Measurements from ENCODE around the gene HBEGF.

DNA sequence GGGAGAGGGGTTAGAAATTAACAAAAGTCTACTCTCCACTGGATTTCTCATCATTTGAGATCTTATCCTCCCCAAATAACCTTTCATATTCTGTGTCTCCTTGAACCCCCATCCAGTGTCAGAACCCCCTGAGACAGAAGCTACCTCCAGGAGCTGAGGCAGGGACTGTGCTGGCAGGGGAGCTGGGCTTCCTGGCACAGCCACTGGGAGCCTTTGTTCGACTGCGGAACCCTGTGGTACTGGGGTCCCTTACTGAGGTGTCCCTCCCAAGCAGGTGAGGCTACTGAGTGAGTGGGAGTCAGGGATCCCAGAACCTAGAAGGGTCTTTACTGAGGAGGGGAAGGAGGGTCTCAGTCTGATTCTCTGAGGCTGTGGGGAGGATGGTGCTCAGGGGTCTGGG is 15.5 kb upstream of the HBEGF start:
- TF ChIP-seq CTCF (IDR thresholded peaks at IDR 0.05) (no peak), EZH2 (IDR thresholded peaks at IDR 0.05) (no peak), EZH2phosphoT487 (IDR thresholded peaks at IDR 0.05) (no peak)
